Fibroblast of peridontal ligament (primary cell): ENCODE data around the gene CORO2A.
A peak's percentile ranks its signal among the peaks of the same experiment; 100 is the strongest.
"Not testable (repeated sequence)": the region's sequence is repeated elsewhere in the genome, so short reads cannot be mapped to it uniquely, and the experiment has no call there.

Source experiments
- DNase-seq: peaks from one replicate; pipeline ENCODE4 v3.0.0-alpha.2; 2010; ENCODE audit errors: extremely low read depth

CORO2A gene

DNA sequence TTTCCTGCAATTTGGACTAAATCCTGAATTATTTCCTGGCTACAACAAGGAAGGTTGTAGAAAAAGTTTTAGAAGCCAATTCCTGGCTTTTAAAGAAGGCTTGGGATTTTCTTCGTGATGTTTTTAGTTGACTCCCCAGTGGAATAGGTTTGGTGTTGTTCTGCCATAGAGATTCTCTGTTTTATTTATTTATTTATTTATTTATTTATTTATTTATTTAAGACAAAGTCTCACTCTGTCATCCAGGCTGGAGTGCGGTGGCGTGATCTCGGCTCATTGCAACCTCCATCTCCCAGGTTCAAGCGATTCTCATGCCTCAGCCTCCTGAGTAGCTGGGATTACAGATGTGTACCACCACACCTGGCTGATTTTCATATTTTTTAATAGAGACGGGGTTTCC, 75.3 kb downstream of the CORO2A start:
- not testable (repeated sequence) for DNase-seq

DNA sequence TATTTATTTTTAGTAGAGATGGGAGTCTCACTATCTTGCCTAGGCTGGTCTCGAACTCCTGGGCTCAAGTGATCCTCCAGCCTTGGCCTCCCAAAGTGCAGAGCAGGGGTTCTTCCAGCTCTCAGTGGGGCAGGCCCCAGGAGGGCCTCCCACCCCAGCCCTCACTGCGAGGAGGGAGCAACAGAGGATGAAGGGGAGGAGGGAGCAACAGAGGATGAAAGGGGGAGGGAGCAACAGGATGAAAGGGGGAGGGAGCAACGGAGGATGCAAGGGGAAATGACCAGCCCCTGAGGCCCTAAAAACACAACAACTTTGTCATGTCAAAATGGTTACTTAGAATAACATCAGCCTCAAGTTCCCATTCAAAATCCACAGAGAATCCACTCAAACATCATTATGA, 83.4 kb downstream of the CORO2A start:
- no peak for DNase-seq

DNA sequence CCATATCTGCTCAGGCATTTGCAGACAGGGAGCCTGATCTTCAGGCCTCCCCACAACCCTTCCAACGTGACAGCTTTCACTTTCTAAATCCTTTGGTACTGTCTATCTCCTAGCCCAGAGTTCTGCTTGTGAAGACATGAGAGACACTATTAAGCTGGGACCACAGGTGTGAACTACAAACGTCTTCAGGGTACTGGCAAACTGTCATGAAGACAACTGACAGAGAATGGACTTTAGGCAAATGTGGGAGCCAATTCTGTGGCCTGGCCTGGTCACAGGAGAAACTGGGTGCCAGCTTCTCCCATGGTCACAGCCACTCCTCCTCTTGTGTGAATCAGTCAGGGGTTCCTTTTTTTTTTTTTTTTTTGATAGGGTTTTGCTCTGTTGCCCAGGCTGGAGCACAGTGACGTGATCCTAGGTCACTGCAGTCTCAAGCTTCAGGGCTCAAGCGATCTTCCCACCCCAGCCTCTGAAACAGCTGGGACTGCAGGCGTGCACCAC, 83.9 kb downstream of the CORO2A start:
- DNase-seq, result no peak

DNA sequence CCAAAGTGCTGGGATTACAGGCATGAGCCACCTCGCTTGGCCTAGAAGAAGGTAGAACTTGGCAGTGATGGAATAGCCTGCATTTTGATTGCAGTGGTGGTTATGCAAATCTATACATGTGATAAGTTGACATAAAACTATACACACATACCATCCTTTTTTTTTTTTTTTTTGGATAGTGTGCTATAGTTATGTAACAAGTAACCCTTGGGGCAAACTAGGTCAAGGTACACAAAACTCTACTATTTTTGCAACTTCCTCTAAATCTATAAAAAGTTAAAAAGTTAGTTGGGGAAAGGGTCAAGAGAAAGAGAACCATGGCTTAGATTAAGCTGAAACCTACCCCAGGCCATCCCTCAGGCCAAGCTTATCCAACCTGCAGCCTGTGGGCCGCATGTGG, 84.5 kb downstream of the CORO2A start:
- DNase-seq, result no peak

DNA sequence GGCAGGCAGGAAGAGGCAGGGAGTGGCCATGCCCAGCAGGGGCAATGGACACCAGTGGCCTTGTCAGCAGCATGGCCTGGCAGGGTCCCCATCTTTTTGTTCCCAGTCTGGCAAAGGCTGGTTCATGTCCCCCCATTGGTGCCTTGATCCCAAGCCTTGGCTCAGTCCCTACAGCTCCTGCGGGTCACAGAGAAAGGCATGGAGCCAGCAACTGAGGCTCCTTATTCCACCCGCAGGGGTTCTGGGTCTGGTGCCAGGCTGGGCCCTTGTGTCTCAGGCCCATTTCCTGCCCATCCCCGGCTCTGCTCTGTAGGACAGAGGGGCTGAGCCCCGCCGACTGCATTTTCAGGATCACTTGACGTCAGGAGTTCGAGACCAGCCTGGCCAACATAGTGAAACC, 87.4 kb downstream of the CORO2A start:
- DNase-seq, result no peak

DNA sequence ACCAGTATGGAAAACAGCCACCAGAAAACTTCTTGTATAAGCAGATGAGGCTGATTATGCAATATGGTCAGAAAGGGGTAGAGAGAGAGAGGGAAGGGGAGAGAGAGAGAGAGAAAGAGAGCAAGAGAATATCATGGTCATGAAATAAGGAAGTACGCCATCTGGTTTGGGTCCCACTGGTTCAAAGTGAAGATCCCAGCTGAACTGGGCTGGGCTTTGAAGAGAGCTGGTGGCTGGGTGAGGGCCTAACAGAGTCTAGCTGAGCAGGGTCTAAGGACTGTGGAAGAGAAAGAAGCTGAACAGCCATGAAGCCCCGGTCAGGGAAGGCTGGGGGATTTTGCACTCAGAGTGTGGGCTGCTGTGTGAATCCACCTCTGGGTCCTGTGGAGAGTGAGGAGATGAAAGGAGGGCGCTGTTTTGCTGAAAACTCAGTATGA, 88.0 kb downstream of the CORO2A start:
- DNase-seq, result no peak

DNA sequence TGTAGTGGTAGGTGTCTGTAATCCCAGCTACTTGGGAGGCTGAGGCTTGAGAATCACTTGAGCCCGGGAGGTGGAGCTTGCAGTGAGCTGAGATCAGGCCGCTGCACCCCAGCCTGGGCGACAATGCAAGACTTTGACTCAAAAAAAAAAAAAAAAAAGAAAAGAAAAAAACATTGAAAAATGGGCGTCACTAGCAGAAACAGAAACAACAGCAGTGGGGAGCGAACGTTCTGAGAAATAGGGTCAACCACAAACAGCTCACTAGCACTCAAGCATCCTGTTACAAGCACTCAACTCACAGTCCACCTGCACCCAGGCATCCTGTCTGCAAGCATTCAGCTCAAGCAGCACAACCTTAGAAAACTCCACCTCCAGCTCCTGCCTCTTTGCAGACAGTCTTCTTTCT, 90.6 kb downstream of the CORO2A start:
- no peak for DNase-seq

DNA sequence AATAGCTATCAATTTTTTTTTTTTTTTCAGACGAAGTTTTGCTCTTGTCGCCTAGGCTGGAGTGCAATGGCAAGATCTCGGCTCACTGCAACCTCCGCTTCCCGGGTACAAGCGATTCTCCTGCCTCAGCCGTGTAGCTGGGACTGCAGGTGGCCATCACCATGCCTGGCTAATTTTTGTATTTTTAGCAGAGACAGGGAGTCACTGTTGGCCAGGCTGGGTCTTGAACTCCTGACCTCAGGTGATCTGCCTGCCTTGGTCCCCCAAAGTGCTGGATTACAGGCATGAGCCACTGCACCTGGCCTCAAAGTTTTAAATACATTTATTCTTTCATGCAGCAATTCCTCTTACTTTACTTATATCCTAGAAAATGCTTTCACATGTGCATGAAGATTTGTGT, 91.0 kb downstream of the CORO2A start:
- DNase-seq, result no peak

DNA sequence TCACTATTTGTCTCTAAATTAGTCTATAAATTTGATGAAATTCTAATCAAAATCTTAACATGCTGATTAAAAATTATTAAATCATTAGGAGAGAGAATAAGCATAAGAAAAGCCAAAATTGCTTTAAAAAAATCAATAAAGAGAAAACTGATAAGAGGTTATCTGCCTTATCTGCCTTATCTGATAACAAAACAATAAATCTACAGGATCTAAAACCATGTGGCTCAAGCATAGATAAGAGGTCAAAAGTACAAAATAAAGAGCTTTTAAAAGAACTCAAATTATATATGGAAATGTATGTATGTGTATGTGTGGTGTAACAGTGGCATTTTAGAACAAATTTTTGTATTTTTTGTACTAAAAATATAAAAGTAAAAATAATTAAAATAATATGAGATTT, 92.0 kb downstream of the CORO2A start:
- no peak for DNase-seq

DNA sequence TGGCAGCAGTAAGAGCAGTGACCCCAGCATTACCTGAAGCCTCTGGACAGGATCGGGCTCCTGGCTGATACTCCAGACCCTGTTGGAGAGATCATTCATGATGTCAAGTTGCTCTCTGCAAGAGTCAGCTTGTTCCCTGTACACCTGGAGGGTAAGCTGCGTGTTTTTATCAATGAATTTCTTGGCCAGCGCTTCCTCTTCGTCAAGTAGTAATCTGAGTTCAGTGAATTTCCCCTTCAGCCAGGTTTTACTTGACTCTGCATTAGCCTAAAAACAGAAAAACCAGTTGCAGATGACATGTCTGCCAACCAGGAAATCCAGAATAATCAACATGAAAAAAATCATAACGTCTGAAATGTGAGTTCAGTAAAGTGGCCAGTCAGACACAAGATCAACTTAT, 92.5 kb downstream of the CORO2A start:
- no peak for DNase-seq

DNA sequence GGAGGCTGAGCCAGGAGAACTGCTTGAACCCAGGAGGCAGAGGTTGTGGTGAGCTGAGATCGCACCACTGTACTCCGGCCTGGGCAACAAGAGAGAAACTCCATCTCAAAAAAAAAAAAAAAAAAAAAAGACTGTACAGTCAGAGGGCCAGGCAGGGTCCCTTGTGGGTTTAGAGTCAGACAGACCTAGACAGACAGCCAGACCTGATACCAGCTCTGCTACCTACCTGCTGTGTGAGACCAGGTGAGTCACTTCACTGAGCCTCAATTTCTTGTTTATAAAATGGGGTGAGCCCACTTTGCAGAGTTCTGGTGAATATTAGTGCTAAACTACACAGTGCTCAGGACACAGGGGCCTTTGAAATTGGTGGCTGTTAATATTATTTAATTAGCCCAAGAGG, 93.1 kb downstream of the CORO2A start:
- no peak for DNase-seq

DNA sequence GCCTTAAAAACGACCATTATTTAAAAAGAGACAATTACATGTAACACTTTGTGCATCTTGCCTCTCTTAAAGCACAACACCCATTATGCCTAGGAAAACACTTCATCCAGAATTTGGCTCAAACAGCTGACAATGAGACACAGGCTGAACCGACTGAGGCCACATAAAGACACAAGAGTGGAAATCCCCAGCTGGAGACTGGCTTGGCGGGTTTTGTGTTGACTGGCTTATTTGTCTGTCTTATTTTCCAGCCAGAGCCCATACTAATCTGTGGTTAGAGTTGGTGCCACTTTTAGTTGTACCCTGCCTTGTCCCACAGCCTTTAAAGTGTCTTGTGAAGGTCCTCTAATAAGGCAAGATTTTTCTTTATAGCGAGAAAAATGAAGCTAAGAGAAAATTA, 94.6 kb downstream of the CORO2A start:
- no peak for DNase-seq

DNA sequence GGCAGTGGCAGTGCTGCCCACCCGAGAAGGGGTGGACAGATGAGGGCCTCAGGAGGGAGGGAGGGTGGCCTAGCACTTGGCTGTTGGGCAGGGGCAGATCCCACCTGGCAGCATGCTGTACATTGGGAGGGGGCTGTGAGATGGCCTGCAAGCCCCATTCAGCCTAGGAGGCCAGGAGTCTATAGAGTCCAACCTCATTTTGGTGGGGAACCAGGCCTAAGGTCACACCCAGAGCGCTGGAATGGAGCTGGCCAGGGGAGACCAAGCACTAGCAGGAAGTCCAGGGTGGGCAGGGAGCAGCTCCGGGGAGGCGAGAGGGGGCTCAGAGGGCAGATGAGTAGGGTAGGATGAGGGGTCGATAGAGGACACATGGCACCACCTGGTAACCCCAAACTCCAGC, 96.3 kb downstream of the CORO2A start:
- DNase-seq, result no peak

DNA sequence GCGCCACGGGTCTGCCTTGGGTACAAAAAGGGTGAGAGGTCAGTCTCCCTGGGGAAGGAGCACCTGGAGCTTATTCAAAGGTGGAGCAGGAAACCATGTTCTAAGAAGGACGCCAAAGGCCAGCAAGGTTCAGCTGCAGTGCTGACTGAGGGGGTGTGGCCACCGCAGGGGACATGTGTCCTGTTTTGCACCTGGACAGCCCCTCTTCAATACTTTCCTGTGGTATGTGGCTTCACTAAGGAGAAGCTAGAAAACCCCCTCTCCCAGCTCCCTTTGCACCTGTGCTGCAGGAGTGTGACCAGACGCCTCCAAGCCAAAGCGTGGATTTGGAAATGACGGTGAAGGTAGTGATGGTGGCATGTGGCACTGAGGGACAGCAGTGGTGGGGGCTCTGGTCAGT, 97.0 kb downstream of the CORO2A start:
- no peak for DNase-seq

DNA sequence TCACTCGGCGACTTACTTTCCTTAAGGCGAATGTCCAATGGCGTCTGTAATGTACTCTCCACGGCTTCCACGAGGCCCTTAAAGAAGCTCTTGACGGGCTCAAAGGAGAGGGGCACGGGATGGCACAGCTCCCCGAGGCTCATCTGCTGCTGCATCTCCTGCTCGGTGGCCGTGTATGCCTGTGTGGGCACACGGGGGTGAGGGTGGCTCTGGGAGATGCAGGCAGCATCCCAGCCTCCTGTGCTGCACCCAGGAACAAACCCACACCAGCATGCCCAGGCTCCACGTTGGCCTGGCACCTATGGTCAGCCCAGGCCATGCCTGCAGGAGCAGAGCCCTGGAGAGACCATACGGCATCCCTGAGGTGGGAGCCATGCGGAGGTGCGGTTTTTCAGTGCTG, 97.6 kb downstream of the CORO2A start:
- DNase-seq, result no peak

DNA sequence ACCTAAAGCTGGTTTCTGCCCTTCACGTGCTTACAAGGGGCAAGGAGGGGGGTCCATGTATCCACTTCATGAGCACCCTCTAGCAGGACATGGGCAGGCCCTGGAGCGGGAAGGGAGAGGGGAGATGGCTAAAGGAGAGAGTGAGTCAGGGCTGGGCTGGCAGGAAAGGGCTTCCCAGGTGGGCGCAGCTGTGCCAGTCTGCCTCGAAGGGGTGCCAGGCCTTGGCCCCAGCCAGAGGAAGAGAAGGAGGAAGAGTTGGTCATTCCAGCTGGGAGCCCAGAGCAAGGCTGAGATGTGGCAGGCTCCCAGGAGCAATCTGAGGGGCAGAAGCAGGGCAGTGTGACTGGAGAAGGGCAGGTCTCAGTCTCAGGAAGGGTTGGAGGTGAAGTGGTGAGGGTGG, 98.1 kb downstream of the CORO2A start:
- DNase-seq, result no peak

DNA sequence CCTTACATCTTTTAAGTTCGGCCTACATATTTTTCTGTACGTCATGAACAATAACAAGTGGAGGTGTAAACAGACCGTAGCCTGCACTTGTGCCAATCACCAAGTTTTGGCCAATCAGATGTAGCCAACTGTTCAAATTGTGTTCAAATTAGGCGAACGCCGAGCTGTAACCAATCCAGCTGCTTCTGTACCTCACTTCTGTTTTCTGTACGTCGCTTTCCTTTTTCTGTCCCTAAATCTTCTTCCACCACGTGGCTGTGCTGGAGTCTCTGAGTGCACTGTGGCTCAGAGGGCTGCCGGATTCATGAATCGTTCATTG, 99.9 kb downstream of the CORO2A start:
- DNase-seq, result no peak

DNA sequence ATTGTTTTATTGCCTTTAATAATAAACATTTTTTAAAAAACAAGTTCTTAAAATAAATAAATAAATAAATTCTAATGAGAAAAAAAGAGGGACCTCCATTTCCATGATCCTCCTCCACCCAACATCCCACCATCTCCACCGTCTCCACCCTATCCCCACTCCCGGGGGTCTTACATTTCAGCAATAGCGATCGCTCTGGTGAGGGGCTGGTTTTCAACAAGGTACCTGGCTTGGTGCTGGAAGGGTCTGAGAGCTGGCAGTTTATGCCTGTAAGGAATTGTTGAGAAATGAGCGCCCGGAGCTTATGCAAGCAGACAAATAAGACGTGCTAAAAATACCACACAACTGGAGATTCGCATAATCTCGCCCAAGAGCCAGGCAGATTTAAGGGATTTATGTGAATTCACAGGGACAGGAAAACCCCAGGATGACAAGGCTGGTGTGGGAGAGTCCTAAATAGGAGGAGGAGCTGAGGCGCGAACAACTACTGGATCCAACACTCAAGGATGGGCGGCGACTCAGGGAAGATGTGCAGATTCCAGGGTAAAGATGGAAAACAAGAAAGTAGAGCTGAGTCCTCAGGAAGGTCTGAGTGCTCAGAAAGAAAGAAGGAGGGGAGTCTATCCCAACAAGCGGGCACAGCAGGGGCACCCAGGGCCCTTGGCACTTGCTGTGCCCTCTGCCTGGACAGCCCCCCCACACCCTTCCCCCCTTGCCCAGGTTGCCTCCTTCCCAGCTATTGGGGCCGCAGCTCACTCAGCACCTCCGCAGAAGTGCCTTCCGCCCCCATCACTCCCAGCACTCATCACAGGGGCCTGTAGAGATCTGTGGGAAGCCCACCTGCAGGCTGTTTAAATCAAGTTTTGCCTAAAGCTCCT, 100.5 kb downstream of the CORO2A start:
- DNase-seq, result no peak

DNA sequence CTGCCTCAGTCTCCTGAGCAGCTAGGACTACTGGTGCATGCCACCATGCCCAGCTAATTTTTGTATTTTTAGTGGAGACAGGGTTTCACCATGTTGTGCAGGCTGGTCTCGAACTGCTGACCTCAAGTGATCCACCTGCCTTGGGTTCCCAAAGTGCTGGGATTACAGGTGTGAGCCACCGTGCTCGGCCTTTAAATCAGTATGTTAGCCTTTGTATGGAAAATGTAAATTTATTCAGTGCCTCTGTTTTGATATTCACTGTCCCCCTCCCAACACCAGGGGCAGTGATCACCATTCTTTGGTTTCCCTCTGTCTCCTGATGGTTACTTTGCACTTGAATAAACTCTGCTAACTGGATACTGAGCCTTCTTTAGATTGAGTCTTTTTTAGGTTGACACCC, 101.8 kb downstream of the CORO2A start:
- not testable (repeated sequence) for DNase-seq

DNA sequence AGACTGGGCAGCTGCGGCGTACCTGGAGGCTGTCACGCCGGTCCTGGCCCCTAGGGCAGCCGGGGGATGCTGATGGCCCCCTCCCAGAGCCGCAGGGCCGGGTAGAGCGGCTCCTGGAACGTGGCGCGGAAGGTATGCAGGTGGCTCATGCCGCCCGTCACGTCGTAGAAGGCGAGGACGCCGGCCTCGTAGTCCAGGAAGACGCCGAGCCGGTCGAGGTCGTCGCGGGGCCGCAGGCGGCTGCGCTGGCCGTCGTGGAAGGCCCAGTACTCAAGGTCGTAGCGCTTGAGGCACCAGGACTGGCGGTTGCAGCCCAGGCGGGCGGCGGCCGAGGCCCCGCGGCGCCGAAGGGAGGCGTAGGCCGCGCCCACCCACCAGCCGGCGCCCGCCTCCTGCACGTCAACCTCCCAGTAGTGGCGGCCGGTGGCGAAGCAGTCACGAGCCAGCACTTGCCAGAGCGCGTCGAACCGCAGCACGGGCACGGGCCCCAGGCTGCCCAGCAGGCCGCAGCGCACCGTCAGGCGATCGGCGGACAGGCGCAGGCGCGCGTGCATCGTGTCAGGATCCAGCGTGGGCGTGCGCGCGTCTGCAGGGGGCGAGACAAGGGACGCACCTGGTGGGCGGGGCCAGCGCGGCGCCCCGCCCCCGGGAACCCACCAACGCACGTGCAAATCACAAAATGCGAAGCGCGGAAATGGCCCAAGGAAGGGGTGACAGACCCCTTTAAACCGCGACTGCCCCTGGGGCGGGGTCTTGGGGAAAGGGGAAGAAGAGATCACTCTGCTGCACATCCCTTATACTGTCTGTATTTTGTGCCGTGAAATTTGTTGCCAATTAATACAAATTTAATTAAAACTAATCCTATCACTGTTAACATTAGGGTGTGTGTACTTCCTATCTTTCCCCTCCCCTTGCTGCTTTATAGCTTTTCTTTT, 104.8 kb downstream of the CORO2A start:
- DNase-seq, result peak; percentile 24

DNA sequence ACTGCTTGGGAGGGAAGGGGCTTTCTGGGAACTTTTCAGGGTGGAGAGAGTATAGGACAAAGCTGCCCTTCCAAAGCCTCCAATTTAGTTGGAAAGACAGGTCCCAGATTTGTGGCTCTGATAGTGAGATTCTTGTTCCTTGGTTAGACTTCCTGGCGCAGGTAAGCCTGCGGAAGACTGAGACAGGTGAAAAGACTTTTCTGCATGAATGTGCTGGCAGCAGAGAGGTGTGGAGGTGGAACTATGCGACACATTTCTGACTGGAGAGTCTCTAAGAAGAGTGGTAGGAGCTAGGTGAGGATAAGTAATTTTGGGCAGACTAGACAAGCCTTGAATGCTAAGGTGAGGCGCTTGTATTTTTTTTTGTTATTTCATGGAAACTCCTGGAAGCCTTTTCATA, 106.0 kb downstream of the CORO2A start:
- DNase-seq, result no peak

DNA sequence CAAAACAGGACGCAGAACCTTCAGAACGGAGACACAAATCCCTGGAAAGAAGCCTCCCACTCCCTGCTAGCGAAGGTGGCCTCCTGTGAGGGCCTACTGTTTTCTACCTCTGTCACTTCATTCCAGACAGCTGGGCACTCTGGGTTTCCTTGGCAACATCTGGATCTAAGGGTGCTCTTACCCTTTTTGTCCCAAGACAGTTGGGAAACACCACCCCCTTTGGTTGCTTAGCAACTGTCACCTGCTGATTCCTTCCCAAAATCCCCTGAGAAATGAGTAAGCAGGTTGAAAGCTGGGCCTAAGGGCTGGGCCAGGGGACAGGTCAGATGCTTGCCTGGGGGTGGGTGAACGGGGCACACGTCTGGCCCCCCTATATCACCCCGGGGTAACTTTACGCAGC, 106.5 kb downstream of the CORO2A start:
- DNase-seq, result no peak

DNA sequence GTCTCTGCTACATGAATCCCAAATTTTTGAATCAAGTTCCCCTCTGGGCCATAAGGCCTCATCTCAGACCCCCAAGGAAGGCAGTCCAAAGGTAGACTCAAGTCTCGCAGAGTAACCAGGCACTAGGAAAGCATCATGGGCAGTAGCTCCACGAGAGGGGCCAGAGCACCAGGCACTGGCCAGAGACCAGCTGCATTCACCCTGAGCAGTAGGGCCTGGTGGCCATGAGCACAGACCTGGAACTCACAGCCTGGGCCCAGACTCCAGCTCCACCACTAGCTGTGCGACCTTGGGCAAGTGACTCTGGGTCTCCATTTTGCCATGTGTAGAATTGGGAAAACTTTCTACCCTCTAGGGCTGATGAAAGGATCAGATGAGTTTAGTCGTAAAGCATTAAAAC, 107.4 kb downstream of the CORO2A start:
- no peak for DNase-seq
